Measurements from ENCODE around the gene SEC23B.
"Not testable (repeated sequence)": the region's sequence is repeated elsewhere in the genome, so short reads cannot be mapped to it uniquely, and the experiment has no call there.

SEC23B gene

DNA sequence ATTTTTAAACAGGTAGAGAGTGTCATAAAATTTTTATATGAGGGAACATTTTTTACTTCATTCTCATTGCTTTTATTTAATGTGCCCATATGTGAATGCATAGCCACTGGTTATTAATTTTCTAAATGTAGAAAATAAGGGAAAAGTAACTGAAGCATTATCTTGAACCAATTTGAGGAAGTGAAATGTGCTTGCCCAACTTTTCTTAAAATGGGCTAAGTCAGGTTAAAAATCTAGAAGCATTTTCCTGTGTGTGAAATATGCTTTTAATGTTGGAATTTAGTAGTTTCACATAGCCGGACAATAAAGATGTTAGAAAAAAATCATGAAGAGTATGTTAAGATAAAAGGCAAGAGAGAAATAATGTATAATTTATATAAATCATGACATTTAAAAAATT is 3.8 kb downstream of the SEC23B start:
- Mint-ChIP-seq H3K4me3 (no peak overlapping the region), H3K36me3 (peaks cover 14% of the 10 kb centered on the region)

GRCh38 chr20:18513208-18513607 is 5.5 kb downstream of the SEC23B start:
- Mint-ChIP-seq H3K36me3 (no peaks in the 10 kb centered on the region), H3K4me3 (no peak overlapping the region), H3K4me1 (peaks cover 25% of the 10 kb centered on the region), H3K9me3 (no peaks in the 10 kb centered on the region), H3K27ac (no peak overlapping the region)
- ATAC-seq (no peak), DNase-seq (ENCODE audit: low spot score in 2 of 2) (no peak)

More for the DNA sequence above, 3.8 kb downstream of the SEC23B start:
- no peak overlapping the region for H3K27ac Mint-ChIP-seq
- H3K4me1 Mint-ChIP-seq, result peaks cover 42% of the 10 kb centered on the region
- no peak for ATAC-seq
- no peaks in the 10 kb centered on the region for H3K9me3 Mint-ChIP-seq
- no peak for DNase-seq (ENCODE audit: low spot score in 2 of 2)

GRCh38 chr20:18514127-18514526 is 6.4 kb downstream of the SEC23B start:
- no peak overlapping the region for H3K27ac Mint-ChIP-seq

DNA sequence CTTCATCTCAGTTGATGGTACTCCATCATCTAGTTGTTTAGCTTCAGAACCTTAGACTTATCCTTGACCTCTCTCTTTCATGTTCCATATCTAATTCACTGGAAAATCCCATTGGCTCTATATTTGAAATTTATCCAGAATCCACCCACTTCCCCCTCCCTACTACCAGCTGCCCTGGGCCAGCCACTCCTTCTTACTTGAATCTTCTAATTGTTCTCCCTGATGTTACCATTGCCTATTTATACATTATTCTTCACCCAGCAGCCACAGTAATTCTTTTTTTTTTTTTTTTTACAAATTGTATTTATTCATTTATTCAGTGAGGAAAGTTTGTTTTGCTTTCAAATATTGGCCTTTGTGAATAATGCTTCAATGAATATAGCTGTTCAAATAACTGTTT is 8.2 kb downstream of the SEC23B start:
- DNase-seq (ENCODE audit: low spot score in 2 of 2) (no peak), ATAC-seq (no peak)
- H3K9me3 Mint-ChIP-seq, result no peaks in the 10 kb centered on the region
- H3K36me3 Mint-ChIP-seq, result no peaks in the 10 kb centered on the region
- no peak overlapping the region for H3K27ac Mint-ChIP-seq
- no peak overlapping the region for H3K4me3 Mint-ChIP-seq
- H3K4me1 Mint-ChIP-seq, result peaks cover 7% of the 10 kb centered on the region

More at GRCh38 chr20:18514127-18514526, 6.4 kb downstream of the SEC23B start:
- no peak for DNase-seq (ENCODE audit: low spot score in 2 of 2)
- Mint-ChIP-seq H3K4me1 (peaks cover 16% of the 10 kb centered on the region), H3K4me3 (no peak overlapping the region), H3K9me3 (no peaks in the 10 kb centered on the region), H3K36me3 (no peaks in the 10 kb centered on the region)
- no peak for ATAC-seq

GRCh38 chr20:18522066-18522465 is 14.3 kb downstream of the SEC23B start:
- not testable (repeated sequence) for H3K27ac Mint-ChIP-seq; H3K4me3 Mint-ChIP-seq; ATAC-seq; DNase-seq (ENCODE audit: low spot score in 2 of 2); H3K4me1 Mint-ChIP-seq; H3K9me3 Mint-ChIP-seq
- peaks cover 42% of the 10 kb centered on the region for H3K36me3 Mint-ChIP-seq

GRCh38 chr20:18523066-18523465 is 15.3 kb downstream of the SEC23B start:
- no peaks in the 10 kb centered on the region for H3K4me1 Mint-ChIP-seq
- H3K36me3 Mint-ChIP-seq, result peaks cover 52% of the 10 kb centered on the region
- no peak overlapping the region for H3K4me3 Mint-ChIP-seq
- H3K27ac Mint-ChIP-seq, result no peak overlapping the region
- ATAC-seq, result no peak
- DNase-seq (ENCODE audit: low spot score in 2 of 2), result no peak
- no peaks in the 10 kb centered on the region for H3K9me3 Mint-ChIP-seq

DNA sequence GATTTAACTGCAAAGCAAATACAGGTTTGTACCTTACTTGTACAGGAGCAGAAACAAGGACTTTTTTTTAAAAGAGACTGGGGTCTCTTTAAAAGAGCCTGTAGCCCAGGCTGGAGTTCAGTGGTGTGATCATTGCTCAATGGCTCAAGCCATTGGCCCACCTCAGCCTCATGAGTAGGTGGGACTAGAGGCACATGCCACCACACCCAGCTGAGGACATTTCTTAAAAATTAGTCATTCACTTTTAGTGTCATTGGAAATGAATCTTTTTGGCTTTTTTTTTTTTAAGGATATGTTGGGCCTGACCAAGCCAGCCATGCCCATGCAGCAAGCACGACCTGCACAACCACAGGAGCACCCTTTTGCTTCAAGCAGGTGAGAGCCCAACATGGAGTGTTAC is 16.9 kb downstream of the SEC23B start:
- peaks cover 68% of the 10 kb centered on the region for H3K36me3 Mint-ChIP-seq
- no peaks in the 10 kb centered on the region for H3K4me1 Mint-ChIP-seq
- no peak for DNase-seq (ENCODE audit: low spot score in 2 of 2)
- no peak overlapping the region for H3K27ac Mint-ChIP-seq
- ATAC-seq, result no peak
- H3K9me3 Mint-ChIP-seq, result no peaks in the 10 kb centered on the region
- H3K4me3 Mint-ChIP-seq, result no peak overlapping the region

DNA sequence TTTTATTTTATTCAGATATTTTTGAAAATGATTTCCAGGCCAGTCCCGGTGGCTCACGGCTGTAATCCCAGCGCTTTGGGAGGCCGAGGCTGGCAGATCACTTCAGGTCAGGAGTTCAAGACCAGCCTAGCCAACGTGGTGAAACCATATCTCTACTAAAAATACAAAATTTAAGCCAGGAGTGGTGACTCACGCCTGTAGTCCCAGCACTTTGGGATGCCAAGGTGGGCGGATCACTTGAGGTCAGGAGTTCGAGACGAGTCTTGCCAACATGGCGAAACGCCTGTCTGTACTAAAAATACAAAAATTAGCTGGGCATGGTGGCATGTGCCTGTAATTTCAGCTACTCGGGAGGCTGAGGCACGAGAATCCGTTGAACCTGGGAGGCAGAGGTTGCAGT is 19.0 kb downstream of the SEC23B start:
- peaks cover 89% of the 10 kb centered on the region for H3K36me3 Mint-ChIP-seq
- H3K27ac Mint-ChIP-seq; H3K4me1 Mint-ChIP-seq; DNase-seq (ENCODE audit: low spot score in 2 of 2); ATAC-seq; H3K4me3 Mint-ChIP-seq; H3K9me3 Mint-ChIP-seq: not testable (repeated sequence)

- H3K4me1 Mint-ChIP-seq, result no peaks in the 10 kb centered on the region
- H3K9me3 Mint-ChIP-seq, result no peaks in the 10 kb centered on the region
- H3K36me3 Mint-ChIP-seq, result peaks cover 94% of the 10 kb centered on the region
- DNase-seq (ENCODE audit: low spot score in 2 of 2), result no peak
- H3K27ac Mint-ChIP-seq, result no peak overlapping the region
- no peak for ATAC-seq
- H3K4me3 Mint-ChIP-seq, result no peak overlapping the region
Observed at GRCh38 chr20:18527339-18527738, 19.6 kb downstream of the SEC23B start.

- H3K36me3 Mint-ChIP-seq, result peaks cover 99% of the 10 kb centered on the region
- no peak for DNase-seq (ENCODE audit: low spot score in 2 of 2)
- no peak overlapping the region for H3K27ac Mint-ChIP-seq
- H3K4me1 Mint-ChIP-seq, result no peaks in the 10 kb centered on the region
- ATAC-seq, result no peak
- H3K4me3 Mint-ChIP-seq, result no peak overlapping the region
- no peaks in the 10 kb centered on the region for H3K9me3 Mint-ChIP-seq
Observed at GRCh38 chr20:18527836-18528235, 20.1 kb downstream of the SEC23B start.

GRCh38 chr20:18529041-18529440 is 21.3 kb downstream of the SEC23B start:
- H3K36me3 Mint-ChIP-seq, result peaks cover 100% of the 10 kb centered on the region
- H3K9me3 Mint-ChIP-seq, result no peaks in the 10 kb centered on the region
- no peaks in the 10 kb centered on the region for H3K4me1 Mint-ChIP-seq
- ATAC-seq (no peak), DNase-seq (ENCODE audit: low spot score in 2 of 2) (no peak)
- no peak overlapping the region for H3K27ac Mint-ChIP-seq
- no peak overlapping the region for H3K4me3 Mint-ChIP-seq

DNA sequence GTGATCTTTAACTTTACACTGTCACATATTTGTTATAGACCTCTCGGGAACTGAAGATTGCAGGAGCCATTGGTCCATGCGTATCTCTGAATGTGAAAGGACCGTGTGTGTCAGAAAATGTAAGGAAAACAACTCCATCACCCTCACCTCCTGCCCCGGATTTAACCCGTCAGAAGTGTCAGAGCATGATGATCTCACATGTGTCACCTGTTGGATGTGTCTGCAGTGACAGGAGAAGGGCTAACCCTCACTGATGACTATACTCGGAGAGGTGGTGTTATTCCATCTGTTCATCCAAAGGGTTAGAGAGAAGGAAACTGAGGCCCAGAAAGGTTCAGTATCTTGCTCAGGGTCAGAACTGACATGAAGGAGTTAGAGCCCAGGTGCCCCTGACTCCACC is 24.9 kb downstream of the SEC23B start:
- Mint-ChIP-seq H3K9me3 (no peaks in the 10 kb centered on the region), H3K4me1 (no peaks in the 10 kb centered on the region), H3K4me3 (no peak overlapping the region), H3K36me3 (peaks cover 100% of the 10 kb centered on the region), H3K27ac (no peak overlapping the region)
- DNase-seq (ENCODE audit: low spot score in 2 of 2) (no peak), ATAC-seq (no peak)

GRCh38 chr20:18533491-18533890 is 25.8 kb downstream of the SEC23B start:
- H3K4me1 Mint-ChIP-seq, result no peaks in the 10 kb centered on the region
- no peak overlapping the region for H3K27ac Mint-ChIP-seq
- DNase-seq (ENCODE audit: low spot score in 2 of 2), result no peak
- H3K9me3 Mint-ChIP-seq, result no peaks in the 10 kb centered on the region
- H3K4me3 Mint-ChIP-seq, result no peak overlapping the region
- no peak for ATAC-seq
- H3K36me3 Mint-ChIP-seq, result peaks cover 100% of the 10 kb centered on the region

DNA sequence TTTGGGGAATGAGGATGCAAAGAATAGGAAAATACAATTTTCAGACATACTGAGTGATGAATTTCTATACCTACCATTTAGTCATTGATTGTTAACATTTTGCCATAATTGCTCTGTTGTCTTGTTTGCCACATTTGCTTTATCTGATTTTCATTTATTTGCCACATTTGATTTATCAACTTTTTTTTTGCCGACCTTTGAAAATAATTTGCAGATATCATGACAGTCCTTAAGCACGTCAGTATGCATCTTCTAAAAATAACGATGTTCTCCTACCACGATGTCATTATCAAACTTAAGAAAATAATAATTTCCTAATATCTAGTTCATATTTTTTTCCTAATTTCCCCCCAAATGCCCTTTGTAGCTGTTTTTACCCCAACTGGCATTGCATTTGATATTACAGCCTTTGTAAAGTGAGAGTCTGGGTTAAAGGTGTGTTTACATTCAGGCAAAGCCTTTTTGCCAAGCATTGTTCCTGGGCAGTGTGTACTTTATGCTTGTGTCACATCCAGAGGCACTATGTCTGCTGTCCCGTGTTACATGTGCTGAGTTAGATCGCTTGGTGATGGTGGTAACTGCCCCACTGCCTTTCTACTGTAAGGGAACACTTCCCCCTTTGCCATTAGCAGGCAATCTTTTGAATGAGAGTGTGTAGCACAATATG is 26.4 kb downstream of the SEC23B start:
- Mint-ChIP-seq H3K36me3 (peaks cover 100% of the 10 kb centered on the region), H3K4me3 (no peak overlapping the region), H3K4me1 (no peaks in the 10 kb centered on the region), H3K9me3 (no peaks in the 10 kb centered on the region), H3K27ac (no peak overlapping the region)
- ATAC-seq (no peak), DNase-seq (ENCODE audit: low spot score in 2 of 2) (no peak)

DNA sequence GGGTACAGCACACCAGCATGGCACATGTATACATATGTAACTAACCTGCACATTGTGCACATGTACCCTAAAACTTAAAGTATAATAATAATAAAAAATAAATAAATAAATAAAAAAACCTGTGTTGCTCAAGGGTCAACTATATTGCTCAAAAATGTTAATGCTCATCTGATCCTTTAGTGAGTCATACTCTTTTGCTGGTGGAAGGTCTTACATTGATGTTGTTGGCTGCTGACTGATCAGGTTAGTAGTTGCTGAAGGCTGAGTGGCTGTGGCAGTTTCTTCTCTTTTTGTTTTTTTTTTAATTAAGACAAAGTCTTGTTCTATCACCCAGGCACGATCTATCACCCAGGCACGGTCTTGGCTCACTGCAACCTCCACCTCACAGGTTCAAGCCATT is 29.9 kb downstream of the SEC23B start:
- no peaks in the 10 kb centered on the region for H3K4me1 Mint-ChIP-seq
- no peaks in the 10 kb centered on the region for H3K9me3 Mint-ChIP-seq
- ATAC-seq, result no peak
- DNase-seq (ENCODE audit: low spot score in 2 of 2), result no peak
- peaks cover 99% of the 10 kb centered on the region for H3K36me3 Mint-ChIP-seq
- H3K27ac Mint-ChIP-seq, result no peak overlapping the region
- H3K4me3 Mint-ChIP-seq, result no peak overlapping the region

GRCh38 chr20:18541741-18542140 is 34.0 kb downstream of the SEC23B start:
- Mint-ChIP-seq H3K4me1 (no peaks in the 10 kb centered on the region), H3K4me3 (no peak overlapping the region), H3K36me3 (peaks cover 99% of the 10 kb centered on the region), H3K9me3 (no peaks in the 10 kb centered on the region), H3K27ac (peak overlapping the region; percentile 35)
- ATAC-seq (no peak), DNase-seq (ENCODE audit: low spot score in 2 of 2) (no peak)

GRCh38 chr20:18543216-18543615 is 35.5 kb downstream of the SEC23B start:
- no peaks in the 10 kb centered on the region for H3K9me3 Mint-ChIP-seq
- peaks cover 99% of the 10 kb centered on the region for H3K36me3 Mint-ChIP-seq
- ATAC-seq (no peak), DNase-seq (ENCODE audit: low spot score in 2 of 2) (no peak)
- no peak overlapping the region for H3K4me3 Mint-ChIP-seq
- H3K4me1 Mint-ChIP-seq, result no peaks in the 10 kb centered on the region
- peak overlapping the region; percentile 65 for H3K27ac Mint-ChIP-seq
